Measurements from ENCODE around the gene SRGN.
A peak's percentile ranks its signal among the peaks of the same experiment; 100 is the strongest.

The SRGN gene

DNA sequence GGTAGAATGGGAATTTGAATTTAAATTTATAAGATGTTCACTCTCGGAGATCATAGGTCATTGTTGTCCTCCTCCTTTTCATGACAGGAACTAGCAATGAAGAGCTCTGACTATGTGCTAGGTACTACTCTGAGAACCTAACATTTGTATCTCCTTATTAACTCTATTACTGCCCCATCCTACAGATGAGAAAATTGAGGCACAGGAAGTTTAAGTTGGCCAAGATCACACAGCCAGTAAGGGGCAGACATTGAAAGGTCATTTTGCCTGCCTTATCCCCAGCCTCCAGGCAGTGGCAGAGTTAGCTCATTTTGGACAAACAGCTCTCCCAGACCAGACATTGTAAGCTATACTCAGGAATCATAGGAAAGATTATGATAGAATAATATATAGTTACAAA is 6.0 kb downstream of the SRGN start:
- peaks cover 17% of the 10 kb centered on the region; the same call in 1 of the 2 replicates for H4K20me1 ChIP-seq (ENCODE audit: insufficient read depth, low read length)
- no peaks in the 10 kb centered on the region for H3K9me3 ChIP-seq (replicated peaks; ENCODE audit: insufficient read depth, low read length)
- no peaks in the 10 kb centered on the region for H3K9me2 ChIP-seq (replicated peaks; ENCODE audit: insufficient read depth, low read length)
- no peak for TF ChIP-seq EZH2phosphoT487 (IDR thresholded peaks at IDR 0.05; ENCODE audit: low read length)
- TF ChIP-seq EZH2 (optimal IDR thresholded peaks at IDR 0.05; ENCODE audit: low read depth, low read length) = no peak
- TF ChIP-seq, protein P1, sequence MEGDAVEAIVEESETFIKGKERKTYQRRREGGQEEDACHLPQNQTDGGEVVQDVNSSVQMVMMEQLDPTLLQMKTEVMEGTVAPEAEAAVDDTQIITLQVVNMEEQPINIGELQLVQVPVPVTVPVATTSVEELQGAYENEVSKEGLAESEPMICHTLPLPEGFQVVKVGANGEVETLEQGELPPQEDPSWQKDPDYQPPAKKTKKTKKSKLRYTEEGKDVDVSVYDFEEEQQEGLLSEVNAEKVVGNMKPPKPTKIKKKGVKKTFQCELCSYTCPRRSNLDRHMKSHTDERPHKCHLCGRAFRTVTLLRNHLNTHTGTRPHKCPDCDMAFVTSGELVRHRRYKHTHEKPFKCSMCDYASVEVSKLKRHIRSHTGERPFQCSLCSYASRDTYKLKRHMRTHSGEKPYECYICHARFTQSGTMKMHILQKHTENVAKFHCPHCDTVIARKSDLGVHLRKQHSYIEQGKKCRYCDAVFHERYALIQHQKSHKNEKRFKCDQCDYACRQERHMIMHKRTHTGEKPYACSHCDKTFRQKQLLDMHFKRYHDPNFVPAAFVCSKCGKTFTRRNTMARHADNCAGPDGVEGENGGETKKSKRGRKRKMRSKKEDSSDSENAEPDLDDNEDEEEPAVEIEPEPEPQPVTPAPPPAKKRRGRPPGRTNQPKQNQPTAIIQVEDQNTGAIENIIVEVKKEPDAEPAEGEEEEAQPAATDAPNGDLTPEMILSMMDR (IDR thresholded peaks at IDR 0.05; ENCODE audit: low read length) = no peak
- no peak for DNase-seq
- peaks cover 26% of the 10 kb centered on the region for H3K4me1 ChIP-seq (ENCODE audit: low read length)
- H2AFZ ChIP-seq (ENCODE audit: low read length) = no peak overlapping the region
- H3K27me3 ChIP-seq (replicated peaks; ENCODE audit: insufficient read depth, low read length) = no peaks in the 10 kb centered on the region
- H3F3A ChIP-seq (ENCODE audit: insufficient read depth, low read length) = peaks cover 41% of the 10 kb centered on the region
- H3K36me3 ChIP-seq (replicated peaks; ENCODE audit: insufficient read depth, low read length) = no peaks in the 10 kb centered on the region; the same call in 1 of the 2 replicates
- peaks cover 95% of the 10 kb centered on the region for H3K79me2 ChIP-seq (ENCODE audit: low read length)
- no peak overlapping the region for H3K9ac ChIP-seq (ENCODE audit: low read length)
- H3K4me3 ChIP-seq (ENCODE audit: low read length) = no peak overlapping the region
- H3K4me2 ChIP-seq (ENCODE audit: low read depth, low read length) = no peak overlapping the region
- H3K27ac ChIP-seq (ENCODE audit: low read length) = peak overlapping the region; percentile 12; the same call in 1 of the 2 replicates

DNA sequence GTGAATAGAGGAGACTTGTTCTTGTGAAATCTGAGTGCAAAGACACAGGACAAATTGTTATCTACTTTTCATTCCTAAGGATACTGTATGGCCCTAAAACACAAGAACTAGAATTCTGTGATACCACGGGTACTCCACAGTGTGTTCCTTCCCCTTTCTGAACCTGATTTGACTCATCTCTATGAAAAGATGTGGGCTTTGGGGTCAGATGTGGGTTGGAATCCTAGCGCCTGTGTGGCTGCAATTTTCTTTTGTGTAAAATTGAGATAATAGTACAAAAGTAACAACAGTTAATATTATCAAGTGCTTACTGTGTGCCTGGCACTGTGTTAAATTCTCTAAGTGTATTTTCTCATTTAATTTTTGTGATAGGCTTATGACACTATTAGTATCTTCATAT is 8.1 kb downstream of the SRGN start:
- DNase-seq = no peak
- peaks cover 21% of the 10 kb centered on the region; the same call in 1 of the 2 replicates for H4K20me1 ChIP-seq (ENCODE audit: insufficient read depth, low read length)
- H3F3A ChIP-seq (ENCODE audit: insufficient read depth, low read length) = peaks cover 20% of the 10 kb centered on the region
- H3K9me2 ChIP-seq (replicated peaks; ENCODE audit: insufficient read depth, low read length) = no peaks in the 10 kb centered on the region
- TF ChIP-seq EZH2 (optimal IDR thresholded peaks at IDR 0.05; ENCODE audit: low read depth, low read length) = no peak
- no peak for TF ChIP-seq EZH2phosphoT487 (IDR thresholded peaks at IDR 0.05; ENCODE audit: low read length)
- TF ChIP-seq, protein P1 (IDR thresholded peaks at IDR 0.05; ENCODE audit: low read length) = no peak
- no peak overlapping the region for H2AFZ ChIP-seq (ENCODE audit: low read length)
- H3K4me2 ChIP-seq (ENCODE audit: low read depth, low read length) = no peak overlapping the region
- no peak overlapping the region for H3K9ac ChIP-seq (ENCODE audit: low read length)
- peaks cover 2% of the 10 kb centered on the region; the same call in 1 of the 2 replicates for H3K36me3 ChIP-seq (replicated peaks; ENCODE audit: insufficient read depth, low read length)
- H3K79me2 ChIP-seq (ENCODE audit: low read length) = peaks cover 94% of the 10 kb centered on the region
- no peaks in the 10 kb centered on the region for H3K9me3 ChIP-seq (replicated peaks; ENCODE audit: insufficient read depth, low read length)
- no peaks in the 10 kb centered on the region for H3K27me3 ChIP-seq (replicated peaks; ENCODE audit: insufficient read depth, low read length)
- H3K4me1 ChIP-seq (ENCODE audit: low read length) = peaks cover 17% of the 10 kb centered on the region
- H3K27ac ChIP-seq (ENCODE audit: low read length) = no peak overlapping the region
- H3K4me3 ChIP-seq (ENCODE audit: low read length) = no peak overlapping the region

GRCh38 chr10:69097729-69098128 is 9.8 kb downstream of the SRGN start:
- Histone ChIP-seq H2AFZ (ENCODE audit: low read length) (no peak overlapping the region), H4K20me1 (ENCODE audit: insufficient read depth, low read length) (peaks cover 33% of the 10 kb centered on the region), H3K36me3 (replicated peaks; ENCODE audit: insufficient read depth, low read length) (peaks cover 2% of the 10 kb centered on the region; the same call in 1 of the 2 replicates), H3K9me2 (replicated peaks; ENCODE audit: insufficient read depth, low read length) (no peaks in the 10 kb centered on the region), H3K4me2 (ENCODE audit: low read depth, low read length) (no peak overlapping the region), H3K79me2 (ENCODE audit: low read length) (peaks cover 95% of the 10 kb centered on the region), H3K4me1 (ENCODE audit: low read length) (peaks cover 10% of the 10 kb centered on the region), H3K27me3 (replicated peaks; ENCODE audit: insufficient read depth, low read length) (no peaks in the 10 kb centered on the region), H3K9ac (ENCODE audit: low read length) (no peak overlapping the region), H3K27ac (ENCODE audit: low read length) (no peak overlapping the region), H3K9me3 (replicated peaks; ENCODE audit: insufficient read depth, low read length) (no peaks in the 10 kb centered on the region), H3K4me3 (ENCODE audit: low read length) (no peak overlapping the region), H3F3A (ENCODE audit: insufficient read depth, low read length) (peaks cover 10% of the 10 kb centered on the region)
- no peak for DNase-seq
- TF ChIP-seq EZH2phosphoT487 (IDR thresholded peaks at IDR 0.05; ENCODE audit: low read length) (no peak), EZH2 (optimal IDR thresholded peaks at IDR 0.05; ENCODE audit: low read depth, low read length) (no peak)
- TF ChIP-seq, protein P1 (IDR thresholded peaks at IDR 0.05; ENCODE audit: low read length) = no peak
